ENCODE results near the gene IMPG2.

- no peak for TF ChIP-seq POLR2A (IDR thresholded peaks at IDR 0.05)
- TF ChIP-seq CTCF (IDR thresholded peaks at IDR 0.05), result no peak
These were observed 35.6 kb downstream of the IMPG2 start for GRCh38 chr3:101284757-101285156.

Measured in right lobe of liver (tissue), 4 donors.